ENCODE data around the gene AZGP1.
"Not testable (repeated sequence)": the region's sequence is repeated elsewhere in the genome, so short reads cannot be mapped to it uniquely, and the experiment has no call there.

- not testable (repeated sequence) for TF ChIP-seq POLR2A, CTCF (IDR thresholded peaks at IDR 0.05)
Measured at GRCh38 chr7:99950819-99951218, 25.0 kb downstream of the AZGP1 start.
